HG03066 (cell line): ENCODE data around the gene AGBL4.

Experiments
- ATAC-seq: cut with Tn5 transposase; IDR thresholded peaks from one replicate; pipeline ENCODE4 v1.9.1; 2021; ENCODE audit warnings: low read depth; ENCODE audit not compliant: unreplicated experiment

The AGBL4 gene

DNA sequence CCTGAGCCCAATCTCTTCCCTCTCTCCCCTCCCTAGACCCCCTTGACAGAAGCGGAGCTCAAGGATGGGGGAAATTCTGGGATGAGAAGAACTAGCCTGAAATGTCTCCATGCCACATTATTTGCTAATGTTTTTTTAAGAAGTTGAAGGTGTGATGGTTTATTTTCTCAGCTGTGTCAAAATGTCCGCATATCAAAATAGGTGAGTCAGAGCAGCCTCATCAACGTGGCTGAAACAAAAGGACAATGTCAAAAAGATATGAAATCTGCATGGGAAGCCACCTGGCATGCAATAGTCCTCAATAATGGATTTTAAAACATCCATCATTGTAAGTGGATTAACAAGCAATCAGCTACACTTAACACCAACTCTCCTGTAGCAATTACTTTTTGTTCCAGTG is 1348.5 kb downstream of the AGBL4 start:
- ATAC-seq = no peak

GRCh38 chr1:48674641-48675040 is 1349.1 kb downstream of the AGBL4 start:
- no peak for ATAC-seq

DNA sequence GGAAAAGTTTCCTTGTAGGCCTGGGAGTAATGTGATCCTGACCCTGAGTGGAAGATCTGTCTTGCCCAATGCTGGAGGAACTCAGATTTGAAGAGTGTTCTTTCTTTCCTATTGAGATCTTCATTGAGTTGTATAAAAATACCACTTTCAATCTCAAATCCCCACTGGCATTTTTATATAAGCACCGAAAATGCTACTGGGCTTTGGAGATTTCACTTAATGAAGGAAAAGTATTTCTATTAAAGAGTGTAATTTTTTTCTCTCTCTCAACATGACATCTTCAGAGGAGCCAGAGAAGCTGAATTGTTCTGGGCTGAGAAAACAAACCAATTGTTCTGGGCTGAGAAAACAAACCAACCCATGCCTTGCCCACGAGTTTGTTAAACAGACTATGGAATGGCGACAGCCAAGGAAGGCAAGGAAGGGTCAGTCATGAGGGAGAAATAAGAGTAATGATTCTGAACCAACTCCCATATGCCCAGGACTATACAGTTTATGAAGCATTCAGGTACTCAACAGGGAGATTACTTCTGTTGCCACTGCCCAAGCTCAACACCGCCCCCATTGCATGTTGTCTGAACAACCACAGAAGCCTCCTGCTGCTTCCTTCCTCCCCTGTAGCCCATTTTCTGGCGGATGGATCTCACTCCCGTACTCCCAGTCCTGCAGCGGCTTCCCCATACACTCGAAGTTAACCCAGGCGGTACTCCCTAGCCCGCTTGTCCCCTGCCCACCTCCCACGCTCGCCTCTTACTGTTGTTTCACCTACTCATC is 1350.2 kb downstream of the AGBL4 start:
- no peak for ATAC-seq

GRCh38 chr1:48671578-48671977 is 1352.2 kb downstream of the AGBL4 start:
- no peak for ATAC-seq

- ATAC-seq = no peak
Measured at GRCh38 chr1:48670234-48671020, 1353.3 kb downstream of the AGBL4 start.

DNA sequence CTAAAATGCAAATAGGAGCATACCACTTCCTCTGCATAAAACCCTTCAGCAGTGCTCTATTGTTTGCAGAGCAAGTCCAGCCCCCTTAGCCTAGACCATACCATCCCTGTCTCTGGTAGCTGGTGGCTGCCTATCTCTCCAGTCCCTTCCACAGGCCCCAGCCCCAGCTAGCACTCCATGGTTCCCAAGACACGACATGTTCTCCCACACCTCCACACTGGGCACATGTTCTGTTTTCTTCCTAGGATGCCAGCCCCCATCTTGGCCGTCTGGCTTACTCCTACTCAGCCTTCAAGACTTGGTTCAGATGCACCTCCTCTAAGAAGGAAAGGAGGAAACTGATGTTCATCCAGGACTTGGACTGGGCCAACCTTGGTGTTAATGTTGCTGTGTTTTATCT is 1355.4 kb downstream of the AGBL4 start:
- ATAC-seq = no peak

- no peak for ATAC-seq
Measured at GRCh38 chr1:48667782-48668181, 1356.0 kb downstream of the AGBL4 start.

- no peak for ATAC-seq
Measured at GRCh38 chr1:48665708-48666407, 1357.9 kb downstream of the AGBL4 start.

- no peak for ATAC-seq
Measured at GRCh38 chr1:48661726-48662463, 1361.9 kb downstream of the AGBL4 start.

GRCh38 chr1:48659801-48660200 is 1364.0 kb downstream of the AGBL4 start:
- no peak for ATAC-seq

DNA sequence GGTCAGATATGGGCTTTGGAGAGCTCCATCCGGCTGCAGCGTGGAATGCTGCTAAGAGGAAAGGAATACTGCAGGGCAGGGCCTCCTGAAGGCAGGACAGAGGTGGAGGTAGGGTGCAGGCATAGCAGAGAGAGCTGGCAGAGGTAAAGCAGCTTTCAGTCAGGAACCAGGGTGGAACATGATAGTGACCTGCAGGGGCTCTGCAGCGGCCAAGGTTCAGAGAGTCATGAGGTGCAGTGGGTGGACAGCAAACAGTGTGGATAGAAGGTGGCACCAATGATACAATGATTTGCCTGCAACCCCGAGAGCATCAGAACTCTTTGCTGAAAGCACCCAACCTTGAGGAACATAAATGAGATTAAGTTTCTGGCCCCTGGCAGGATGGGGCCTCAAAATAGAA is 1366.3 kb downstream of the AGBL4 start:
- no peak for ATAC-seq

DNA sequence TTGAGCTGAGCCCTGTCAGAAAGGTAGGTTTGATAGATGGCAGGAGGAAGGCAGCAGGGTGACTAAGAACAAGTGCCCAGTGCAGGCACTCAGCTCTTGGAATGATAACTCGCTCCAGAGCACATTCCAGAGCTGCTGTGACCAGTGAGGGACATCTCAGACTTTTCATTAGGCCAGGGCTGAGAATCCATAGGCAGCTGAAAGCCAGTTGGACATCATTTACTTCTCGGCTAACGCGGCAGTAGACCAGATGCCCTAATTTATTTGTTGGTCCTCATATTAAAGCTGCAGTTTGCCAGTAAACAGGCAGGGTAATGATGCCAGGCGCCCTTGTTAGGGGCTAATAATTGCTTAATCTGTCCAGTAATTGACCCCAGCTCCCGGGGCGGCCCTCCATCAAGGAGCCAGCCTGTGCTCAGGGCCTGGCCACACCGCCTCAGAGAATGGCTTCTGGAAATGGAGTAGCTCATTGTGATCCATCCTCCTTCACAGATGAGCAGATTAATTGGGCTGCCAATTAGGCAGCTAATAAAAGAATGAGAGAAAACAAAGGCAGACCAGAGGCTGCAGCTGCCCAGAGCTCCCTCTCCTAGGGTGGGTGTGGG is 1369.0 kb downstream of the AGBL4 start:
- no peak for ATAC-seq

- no peak for ATAC-seq
Measured at GRCh38 chr1:48652334-48652733, 1371.4 kb downstream of the AGBL4 start.

DNA sequence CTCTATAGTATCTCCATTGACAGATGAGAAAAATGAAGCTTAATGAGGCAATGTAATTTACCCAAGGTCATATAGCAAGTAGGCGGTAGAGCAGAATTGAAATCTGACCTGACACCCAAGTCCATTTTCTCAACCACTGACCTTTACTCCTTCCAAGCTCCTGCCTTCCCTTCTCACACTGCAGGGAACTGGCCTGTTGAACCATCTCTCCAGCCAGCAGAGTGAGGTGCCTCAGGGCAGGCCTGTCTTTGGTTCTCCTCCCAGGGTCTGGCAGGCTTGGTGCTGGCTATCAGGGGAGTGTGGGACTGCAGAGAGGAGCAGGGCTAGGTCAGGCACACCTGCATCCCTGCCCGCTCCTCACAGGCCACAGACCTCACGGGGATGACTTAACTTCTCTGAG is 1373.9 kb downstream of the AGBL4 start:
- ATAC-seq = no peak

DNA sequence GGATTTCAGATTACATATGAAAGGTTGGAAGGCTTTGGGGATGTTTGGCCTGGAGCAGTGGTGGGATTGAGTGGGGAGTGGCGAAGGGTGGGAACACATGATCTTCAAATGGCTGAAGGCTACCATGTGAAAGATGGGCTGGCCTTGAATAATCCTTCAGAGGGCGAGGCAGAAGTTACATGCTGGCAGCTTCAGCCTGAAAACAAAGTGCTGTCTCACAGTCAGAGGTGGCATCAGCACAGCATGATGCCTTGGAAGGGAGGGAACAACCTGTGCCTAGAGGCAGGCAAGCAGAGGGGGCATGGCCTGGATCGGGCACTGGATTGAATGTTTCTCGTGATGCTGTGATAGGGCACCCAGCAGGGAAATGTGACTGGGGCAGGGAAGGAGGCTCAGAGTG is 1377.9 kb downstream of the AGBL4 start:
- no peak for ATAC-seq

DNA sequence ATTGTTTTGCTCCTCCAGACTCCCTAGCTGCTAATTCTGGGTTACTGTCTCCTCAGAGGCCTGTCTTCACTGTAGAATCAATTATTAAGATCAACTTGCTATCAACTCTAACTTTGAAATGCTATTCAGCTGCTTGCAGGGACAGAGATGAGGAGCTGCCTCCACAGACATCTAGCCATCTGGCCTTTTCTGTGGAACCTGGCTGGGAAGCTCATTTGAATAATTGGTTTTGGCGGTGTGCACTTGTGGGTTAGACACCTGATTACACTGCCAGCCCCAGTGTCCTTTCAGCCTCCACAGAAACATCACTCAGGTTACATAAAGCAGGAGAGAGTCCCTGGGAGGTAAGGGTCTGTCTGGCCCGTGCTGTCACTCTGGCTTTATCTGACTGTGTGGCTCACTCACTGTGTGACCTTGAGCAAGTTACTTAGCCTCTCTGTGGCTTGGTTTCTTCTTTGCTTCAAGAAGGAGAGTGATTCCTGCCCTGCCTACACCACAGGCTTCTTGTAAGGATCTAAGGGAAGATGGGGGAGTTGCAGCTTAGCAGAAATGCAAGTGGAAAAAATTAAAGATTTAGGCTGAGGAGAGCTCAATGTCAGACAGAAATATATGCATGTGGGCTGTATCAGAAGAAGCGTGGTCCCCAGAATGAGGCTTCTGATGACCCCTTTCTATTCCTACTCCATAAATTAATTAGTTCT is 1378.7 kb downstream of the AGBL4 start:
- no peak for ATAC-seq

- ATAC-seq = no peak
Measured at GRCh38 chr1:48644190-48644900, 1379.4 kb downstream of the AGBL4 start.

GRCh38 chr1:48643193-48643592 is 1380.6 kb downstream of the AGBL4 start:
- ATAC-seq = no peak

GRCh38 chr1:48640836-48641492 is 1382.8 kb downstream of the AGBL4 start:
- ATAC-seq = no peak
